Measurements from ENCODE around the gene HS6ST2. TPM values are rescaled to one million over a fixed set of nuclear protein-coding genes. Genes with fewer than 3 reads are reported as not detected.

The HS6ST2 gene
- total RNA-seq, 1 donor, result not detected

DNA sequence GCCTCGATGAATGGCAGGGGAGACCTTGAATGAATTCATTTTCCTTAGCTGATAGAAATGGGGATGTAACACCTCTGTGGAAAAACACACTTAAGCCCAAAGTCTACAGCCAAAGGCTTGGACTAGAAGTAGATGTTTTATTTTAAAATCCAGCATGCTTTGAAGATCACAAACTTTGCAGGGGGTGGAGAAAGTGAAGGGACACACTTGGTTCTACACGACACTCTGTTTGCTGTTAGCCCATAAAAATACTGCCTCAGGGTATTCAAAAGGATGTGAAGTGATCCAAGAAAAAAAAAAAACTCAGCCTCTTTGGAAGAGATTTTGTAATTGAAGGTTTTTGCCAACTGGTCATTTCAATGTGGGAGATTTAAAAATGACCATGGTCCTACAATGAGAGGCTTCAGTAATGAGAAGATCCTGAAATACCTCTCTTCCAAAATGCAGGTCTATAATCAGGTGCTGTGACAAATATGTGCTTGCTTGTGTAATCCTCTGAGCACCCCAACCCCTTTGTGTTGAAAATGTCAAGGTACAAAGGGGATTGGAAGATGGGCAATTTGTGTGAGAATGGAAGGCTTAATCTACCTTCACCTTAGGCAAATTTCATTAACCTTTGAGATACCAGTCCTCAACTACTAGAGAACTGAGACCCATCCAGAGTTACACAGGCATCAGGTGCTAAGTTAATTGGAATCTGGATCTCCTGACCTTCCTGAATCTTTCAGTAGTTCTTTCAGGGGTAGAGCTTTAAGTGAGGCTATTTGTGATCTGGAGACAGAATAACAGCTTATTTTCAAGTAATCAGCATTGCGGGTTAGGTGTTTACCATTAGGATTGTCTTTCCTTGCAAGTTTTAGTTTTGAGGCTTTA lies 82.5 kb downstream of the HS6ST2 start:
- TF ChIP-seq, protein P1, sequence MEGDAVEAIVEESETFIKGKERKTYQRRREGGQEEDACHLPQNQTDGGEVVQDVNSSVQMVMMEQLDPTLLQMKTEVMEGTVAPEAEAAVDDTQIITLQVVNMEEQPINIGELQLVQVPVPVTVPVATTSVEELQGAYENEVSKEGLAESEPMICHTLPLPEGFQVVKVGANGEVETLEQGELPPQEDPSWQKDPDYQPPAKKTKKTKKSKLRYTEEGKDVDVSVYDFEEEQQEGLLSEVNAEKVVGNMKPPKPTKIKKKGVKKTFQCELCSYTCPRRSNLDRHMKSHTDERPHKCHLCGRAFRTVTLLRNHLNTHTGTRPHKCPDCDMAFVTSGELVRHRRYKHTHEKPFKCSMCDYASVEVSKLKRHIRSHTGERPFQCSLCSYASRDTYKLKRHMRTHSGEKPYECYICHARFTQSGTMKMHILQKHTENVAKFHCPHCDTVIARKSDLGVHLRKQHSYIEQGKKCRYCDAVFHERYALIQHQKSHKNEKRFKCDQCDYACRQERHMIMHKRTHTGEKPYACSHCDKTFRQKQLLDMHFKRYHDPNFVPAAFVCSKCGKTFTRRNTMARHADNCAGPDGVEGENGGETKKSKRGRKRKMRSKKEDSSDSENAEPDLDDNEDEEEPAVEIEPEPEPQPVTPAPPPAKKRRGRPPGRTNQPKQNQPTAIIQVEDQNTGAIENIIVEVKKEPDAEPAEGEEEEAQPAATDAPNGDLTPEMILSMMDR (IDR thresholded peaks at IDR 0.05; ENCODE audit: insufficient read depth, low read depth, low read length), result no peak
- no peak overlapping the region for H3K4me3 ChIP-seq (ENCODE audit: low read depth, low read length)
- peak; percentile 19 for DNase-seq (ENCODE audit: low read depth)

- DNase-seq (ENCODE audit: low read depth), result no peak
- TF ChIP-seq, protein P1 (IDR thresholded peaks at IDR 0.05; ENCODE audit: insufficient read depth, low read depth, low read length), result no peak
- no peak overlapping the region for H3K4me3 ChIP-seq (ENCODE audit: low read depth, low read length)
These were observed 95.9 kb downstream of the HS6ST2 start for GRCh38 chrX:132862562-132862961.

DNA sequence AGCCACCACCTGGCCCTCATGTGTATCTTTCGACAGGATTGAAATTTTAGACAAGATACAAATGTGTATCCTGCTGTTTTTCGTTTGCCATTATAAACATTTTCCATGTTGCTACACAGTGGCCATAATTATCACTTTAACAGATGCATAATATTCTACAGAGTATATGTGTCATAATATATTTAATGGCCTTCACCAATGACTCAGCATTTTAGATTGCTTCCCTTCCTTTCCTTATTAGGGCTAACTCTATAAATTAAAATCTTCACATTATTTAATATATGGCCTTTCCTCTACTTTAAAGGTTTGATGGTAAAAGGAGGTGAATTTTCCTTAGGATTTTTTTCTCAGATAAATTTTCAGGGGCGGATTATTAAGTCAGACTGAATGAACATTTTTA lies 97.4 kb downstream of the HS6ST2 start:
- no peak overlapping the region for H3K4me3 ChIP-seq (ENCODE audit: low read depth, low read length)
- no peak for DNase-seq (ENCODE audit: low read depth)
- TF ChIP-seq, protein P1 (IDR thresholded peaks at IDR 0.05; ENCODE audit: insufficient read depth, low read depth, low read length), result no peak

DNA sequence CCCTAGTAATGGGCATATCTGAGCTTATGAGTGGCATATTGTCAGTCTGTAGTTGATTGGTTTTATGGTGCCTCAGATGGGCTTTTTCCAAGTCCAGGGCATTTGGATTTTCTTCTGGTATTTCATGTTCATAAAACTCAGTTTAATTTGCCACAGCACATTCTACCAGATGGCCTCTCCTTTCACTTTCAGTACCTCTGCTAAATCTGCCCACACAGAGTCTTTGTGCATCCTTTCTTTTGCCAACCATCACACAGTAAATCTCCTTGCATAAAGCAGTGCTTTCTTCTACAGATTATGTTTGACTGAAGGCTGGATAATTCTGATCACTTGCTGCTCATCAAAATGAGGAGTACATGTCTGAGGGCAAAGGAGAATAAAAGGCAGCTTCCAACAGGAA lies 98.2 kb downstream of the HS6ST2 start:
- TF ChIP-seq, protein P1 (IDR thresholded peaks at IDR 0.05; ENCODE audit: insufficient read depth, low read depth, low read length), result no peak
- DNase-seq (ENCODE audit: low read depth), result no peak

GRCh38 chrX:132858018-132858417 lies 100.4 kb downstream of the HS6ST2 start:
- TF ChIP-seq, protein P1 (IDR thresholded peaks at IDR 0.05; ENCODE audit: insufficient read depth, low read depth, low read length), result no peak
- no peak for DNase-seq (ENCODE audit: low read depth)
- no peak overlapping the region for H3K4me3 ChIP-seq (ENCODE audit: low read depth, low read length)

More for the DNA sequence above, 98.2 kb downstream of the HS6ST2 start:
- no peak overlapping the region for H3K4me3 ChIP-seq (ENCODE audit: low read depth, low read length)

DNA sequence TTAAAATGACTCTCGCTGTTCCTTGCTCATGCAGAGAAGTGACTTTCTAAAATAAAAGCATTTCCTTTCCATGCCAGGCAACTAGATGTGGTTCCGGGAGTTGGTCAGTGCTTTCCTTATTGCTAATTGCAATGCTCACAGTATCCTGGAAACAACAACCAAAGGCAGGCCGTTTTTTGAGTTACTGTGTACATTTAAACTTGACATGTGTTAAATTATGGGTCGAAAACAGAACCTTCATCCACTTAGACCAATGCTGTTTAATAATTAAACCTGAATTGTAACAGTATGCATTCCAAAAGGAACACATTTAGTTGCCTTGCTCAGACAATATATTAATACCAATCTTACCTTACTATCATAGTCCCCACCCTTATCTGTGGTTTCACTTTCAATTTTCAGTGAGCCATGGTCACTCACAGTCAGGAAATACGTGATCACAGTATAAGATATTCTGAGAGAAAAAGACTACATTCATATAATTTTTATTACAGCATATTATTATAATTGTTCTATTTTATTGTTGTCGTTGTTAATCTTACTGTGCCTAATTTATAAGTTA lies 102.6 kb downstream of the HS6ST2 start:
- TF ChIP-seq, protein P1 (IDR thresholded peaks at IDR 0.05; ENCODE audit: insufficient read depth, low read depth, low read length), result no peak
- no peak for DNase-seq (ENCODE audit: low read depth)
- H3K4me3 ChIP-seq (ENCODE audit: low read depth, low read length), result no peak overlapping the region
